ENCODE results near the gene ZNF428. TPM values are rescaled to one million over a fixed set of nuclear protein-coding genes. Genes with fewer than 3 reads are reported as not detected.
A peak's percentile ranks its signal among the peaks of the same experiment; 100 is the strongest.

The ZNF428 gene
- total RNA-seq, 2 experiments from 2014 or later: 28.5 to 98.1 TPM

DNA sequence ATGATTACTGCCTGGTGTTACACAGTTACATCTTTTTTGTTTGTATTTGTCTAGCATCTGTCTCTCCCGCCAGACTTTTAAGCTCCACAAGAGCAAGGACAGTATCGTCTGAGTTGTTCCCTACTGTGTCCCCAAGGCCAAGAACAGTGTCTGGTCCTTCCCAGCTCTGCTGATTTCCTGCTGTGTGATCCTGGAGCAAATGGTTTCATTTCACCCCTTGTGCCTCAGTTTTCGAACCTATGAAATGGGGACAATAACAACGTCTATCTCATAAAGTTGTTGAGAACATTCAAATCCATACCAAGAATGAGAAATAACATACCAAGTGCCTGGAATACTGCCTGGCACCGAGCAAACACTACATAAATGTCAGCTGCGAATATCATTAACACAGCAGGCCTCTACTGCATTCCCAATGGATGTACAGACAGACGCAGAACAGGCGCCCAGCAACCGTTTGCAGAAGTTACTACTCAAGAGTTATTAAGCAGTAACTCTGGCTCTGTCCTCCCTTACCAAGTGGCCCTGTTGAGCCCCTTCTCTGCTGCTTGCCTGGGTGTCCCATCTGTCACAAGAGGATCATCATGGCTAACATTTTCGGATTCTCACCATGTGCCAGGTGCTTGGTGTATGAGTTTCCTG is 55.5 kb downstream of the ZNF428 start:
- H3K27ac ChIP-seq (ENCODE audit: low read depth, low read length, poor library complexity, severe bottlenecking): no peak overlapping the region
- ChIA-PET POLR2A (no interaction called here), CTCF (ENCODE audit: unreplicated experiment) (no interaction called here)
- TF ChIP-seq CTCF (conservative IDR thresholded peaks at IDR 0.05; ENCODE audit: low read length): no peak
- no peak for TF ChIP-seq EZH2phosphoT487 (IDR thresholded peaks at IDR 0.05; ENCODE audit: borderline replicate concordance, low read depth, low read length)
- no peaks in the 10 kb centered on the region for H3K9me3 ChIP-seq (ENCODE audit: low read length)
- no peak for DNase-seq (ENCODE audit: low spot score)
- no peak overlapping the region for H3K4me2 ChIP-seq (ENCODE audit: low read length)
- no peak overlapping the region for H3K4me3 ChIP-seq (ENCODE audit: low read depth, low read length, poor library complexity, severe bottlenecking)
- no TSS peak for BruUV-seq (replicated peaks)
- H3K79me2 ChIP-seq (ENCODE audit: insufficient read depth, low read depth, low read length): no peaks in the 10 kb centered on the region
- intact Hi-C loops (cut with micrococcal nuclease; ENCODE audit: unreplicated experiment): no loop called here
- no peaks in the 10 kb centered on the region for H4K20me1 ChIP-seq (ENCODE audit: insufficient read depth, low read length)
- H2AFZ ChIP-seq (ENCODE audit: low read length): no peak overlapping the region
- peaks cover 42% of the 10 kb centered on the region for H3K36me3 ChIP-seq (ENCODE audit: insufficient read depth, low read length)
- H3K4me1 ChIP-seq (ENCODE audit: insufficient read depth, low read length, poor library complexity, severe bottlenecking): peaks cover 8% of the 10 kb centered on the region
- no peaks in the 10 kb centered on the region for H3K9me2 ChIP-seq (ENCODE audit: insufficient read depth, low read length)

DNA sequence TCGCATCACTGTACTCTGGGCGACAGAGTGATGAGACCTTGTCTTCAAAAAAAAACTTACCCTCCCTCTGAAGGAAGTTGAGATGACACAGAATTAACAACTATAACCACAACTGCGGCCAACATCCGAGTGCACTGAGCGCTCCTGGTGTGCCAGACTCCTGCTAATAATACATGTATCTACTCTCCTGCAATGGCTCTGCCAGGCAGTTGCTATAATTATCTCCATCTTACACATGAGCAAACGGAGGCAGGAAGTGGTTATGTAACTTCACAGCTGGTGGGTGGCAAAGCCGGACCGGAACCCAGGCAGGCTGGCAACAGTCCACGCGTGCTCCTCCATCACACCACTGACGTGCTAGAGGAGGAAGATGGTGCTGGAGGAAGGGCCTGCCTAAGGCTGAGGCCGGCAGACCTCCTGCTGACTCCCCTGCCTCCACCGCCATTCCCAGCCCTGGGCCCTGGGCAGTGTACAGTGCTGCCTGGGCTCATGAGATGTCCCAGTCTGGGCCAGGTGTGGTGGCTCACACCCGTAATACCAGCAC is 56.7 kb downstream of the ZNF428 start:
- peak; percentile 25 for DNase-seq (ENCODE audit: low spot score)
- intact Hi-C loops (cut with micrococcal nuclease; ENCODE audit: unreplicated experiment): no loop called here
- no peak overlapping the region for H3K4me3 ChIP-seq (ENCODE audit: low read depth, low read length, poor library complexity, severe bottlenecking)
- no peak overlapping the region for H2AFZ ChIP-seq (ENCODE audit: low read length)
- peaks cover 8% of the 10 kb centered on the region for H3K4me1 ChIP-seq (ENCODE audit: insufficient read depth, low read length, poor library complexity, severe bottlenecking)
- H4K20me1 ChIP-seq (ENCODE audit: insufficient read depth, low read length): no peaks in the 10 kb centered on the region
- no peaks in the 10 kb centered on the region for H3K79me2 ChIP-seq (ENCODE audit: insufficient read depth, low read depth, low read length)
- no peaks in the 10 kb centered on the region for H3K9me3 ChIP-seq (ENCODE audit: low read length)
- peaks cover 46% of the 10 kb centered on the region for H3K36me3 ChIP-seq (ENCODE audit: insufficient read depth, low read length)
- POLR2A ChIA-PET: no interaction called here
- CTCF ChIA-PET (ENCODE audit: unreplicated experiment): no interaction called here
- BruUV-seq (replicated peaks): no TSS peak
- no peak overlapping the region for H3K27ac ChIP-seq (ENCODE audit: low read depth, low read length, poor library complexity, severe bottlenecking)
- H3K4me2 ChIP-seq (ENCODE audit: low read length): peak overlapping the region; percentile 50; the same call in 1 of the 2 replicates
- no peaks in the 10 kb centered on the region for H3K9me2 ChIP-seq (ENCODE audit: insufficient read depth, low read length)
- no peak for TF ChIP-seq EZH2phosphoT487 (IDR thresholded peaks at IDR 0.05; ENCODE audit: borderline replicate concordance, low read depth, low read length)
- TF ChIP-seq CTCF (conservative IDR thresholded peaks at IDR 0.05; ENCODE audit: low read length): no peak

DNA sequence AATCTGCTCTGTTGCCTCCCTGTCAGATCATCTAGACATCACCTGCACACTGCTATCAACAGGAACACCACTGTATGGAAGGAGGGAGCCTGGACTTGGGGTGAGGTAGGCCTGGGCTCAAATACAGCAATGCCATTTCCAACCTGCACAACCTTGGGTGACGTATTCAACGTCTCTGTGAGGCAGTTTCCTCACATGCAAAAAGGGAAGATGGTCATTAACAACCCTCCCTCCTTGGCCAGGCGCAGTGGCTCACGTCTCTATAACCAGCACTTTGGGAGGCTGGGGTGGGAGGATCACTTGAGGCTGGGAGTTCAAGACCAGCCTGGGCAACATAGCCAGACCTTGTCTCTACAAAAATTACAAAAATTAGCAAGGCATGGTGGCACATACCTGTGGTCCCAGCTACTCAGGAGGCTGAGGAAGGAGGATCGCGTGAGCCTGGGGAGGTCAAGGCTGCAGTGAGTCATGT is 57.2 kb downstream of the ZNF428 start:
- Histone ChIP-seq H3K27ac (ENCODE audit: low read depth, low read length, poor library complexity, severe bottlenecking) (no peak overlapping the region), H3K36me3 (ENCODE audit: insufficient read depth, low read length) (peaks cover 48% of the 10 kb centered on the region), H4K20me1 (ENCODE audit: insufficient read depth, low read length) (no peaks in the 10 kb centered on the region), H3K79me2 (ENCODE audit: insufficient read depth, low read depth, low read length) (no peaks in the 10 kb centered on the region), H3K4me3 (ENCODE audit: low read depth, low read length, poor library complexity, severe bottlenecking) (no peak overlapping the region), H3K9me3 (ENCODE audit: low read length) (no peaks in the 10 kb centered on the region), H3K9me2 (ENCODE audit: insufficient read depth, low read length) (no peaks in the 10 kb centered on the region), H3K4me1 (ENCODE audit: insufficient read depth, low read length, poor library complexity, severe bottlenecking) (peaks cover 8% of the 10 kb centered on the region), H2AFZ (ENCODE audit: low read length) (no peak overlapping the region), H3K4me2 (ENCODE audit: low read length) (no peak overlapping the region; the same call in 1 of the 2 replicates)
- no peak for DNase-seq (ENCODE audit: low spot score)
- ChIA-PET CTCF (ENCODE audit: unreplicated experiment) (no interaction called here), POLR2A (no interaction called here)
- intact Hi-C loops (cut with micrococcal nuclease; ENCODE audit: unreplicated experiment): no loop called here
- BruUV-seq (replicated peaks): no TSS peak
- TF ChIP-seq EZH2phosphoT487 (IDR thresholded peaks at IDR 0.05; ENCODE audit: borderline replicate concordance, low read depth, low read length): no peak
- TF ChIP-seq CTCF (conservative IDR thresholded peaks at IDR 0.05; ENCODE audit: low read length): no peak
